GM19372 (cell line): ENCODE measurements around the gene MYDGF.

Experiments used
- ATAC-seq: cut with Tn5 transposase; IDR thresholded peaks from one replicate; pipeline ENCODE4 v1.9.1; 2021; ENCODE audit warnings: mild to moderate bottlenecking, low read depth, moderate library complexity; ENCODE audit not compliant: unreplicated experiment

MYDGF gene

DNA sequence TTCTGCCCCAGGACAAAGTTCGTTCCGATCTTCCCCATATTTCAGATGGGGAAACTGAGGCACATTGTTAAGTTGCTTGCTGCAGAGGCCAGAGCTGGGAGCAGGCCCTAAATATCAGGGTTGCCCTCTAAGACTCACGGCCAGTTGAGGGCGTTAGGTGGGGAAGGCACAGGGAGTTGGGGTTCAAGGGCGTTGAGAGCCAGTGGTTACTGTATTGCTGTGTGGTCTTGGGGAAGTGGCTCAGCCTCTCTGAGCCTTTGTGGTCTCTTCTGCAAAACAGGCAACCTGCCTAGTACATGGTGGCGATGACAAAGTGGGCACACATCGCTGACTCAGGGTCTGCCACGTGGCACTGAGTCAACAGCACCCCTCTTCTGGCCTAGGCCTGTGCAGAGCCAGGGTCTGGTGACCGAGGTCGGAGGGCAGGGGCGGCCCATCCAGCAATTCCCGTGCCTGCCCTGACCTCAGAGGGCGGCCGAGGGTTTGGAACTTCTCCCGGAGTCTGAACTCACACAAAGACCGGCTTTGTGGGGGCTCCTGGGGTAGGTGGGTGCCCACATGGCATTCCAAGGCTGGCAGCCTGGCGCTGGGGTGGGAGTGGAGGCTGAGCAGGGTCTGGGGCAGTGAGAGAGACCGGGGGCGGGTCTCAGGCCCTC, 20.6 kb downstream of the MYDGF start:
- no peak for ATAC-seq

DNA sequence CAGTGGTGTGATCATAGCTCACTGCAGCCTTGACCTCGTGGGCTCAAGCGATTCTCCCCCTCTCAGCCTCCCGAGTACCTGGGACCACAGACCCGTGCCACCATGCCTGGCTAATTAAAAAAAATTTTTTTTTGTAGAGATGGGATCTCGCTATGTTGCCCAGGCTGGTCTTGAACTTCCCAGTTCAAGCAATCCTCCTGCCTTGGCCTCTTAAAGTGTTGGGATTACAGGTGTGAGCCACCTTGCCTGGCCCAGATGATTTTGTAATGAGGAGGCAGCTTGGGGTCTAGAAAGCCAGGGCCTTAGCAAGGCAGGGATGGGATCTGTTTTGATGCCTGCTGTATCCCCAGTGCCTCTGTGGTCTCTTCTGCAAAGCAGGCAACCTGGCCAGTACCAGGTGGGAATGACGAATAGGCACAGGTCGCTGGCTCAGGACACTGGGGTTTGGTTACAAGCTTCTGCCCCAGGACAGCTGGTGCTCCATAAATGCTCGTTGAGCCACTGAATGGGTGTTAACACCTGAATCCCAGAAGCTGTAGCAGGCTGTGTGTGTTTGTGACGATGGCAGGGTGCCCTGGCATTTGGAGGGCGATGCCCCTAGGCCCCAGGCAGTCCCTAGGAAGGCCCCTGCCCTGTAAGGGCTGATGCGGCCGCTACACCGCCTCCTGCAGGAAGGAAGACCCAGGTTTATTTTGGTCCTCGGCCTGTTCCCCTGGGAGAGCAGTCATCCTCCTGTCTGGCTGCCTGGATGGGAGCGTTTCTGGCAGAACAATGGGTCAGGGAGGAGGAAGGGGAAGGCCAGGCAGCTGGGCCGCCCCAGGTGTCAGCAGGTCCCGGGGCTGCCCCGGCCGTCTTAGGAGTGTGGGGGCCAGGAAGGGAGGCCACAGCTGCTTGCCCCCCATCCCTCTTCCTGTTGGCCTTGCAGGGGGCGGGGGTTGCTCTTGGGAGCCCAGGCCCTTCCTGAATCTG, 22.2 kb downstream of the MYDGF start:
- no peak for ATAC-seq

DNA sequence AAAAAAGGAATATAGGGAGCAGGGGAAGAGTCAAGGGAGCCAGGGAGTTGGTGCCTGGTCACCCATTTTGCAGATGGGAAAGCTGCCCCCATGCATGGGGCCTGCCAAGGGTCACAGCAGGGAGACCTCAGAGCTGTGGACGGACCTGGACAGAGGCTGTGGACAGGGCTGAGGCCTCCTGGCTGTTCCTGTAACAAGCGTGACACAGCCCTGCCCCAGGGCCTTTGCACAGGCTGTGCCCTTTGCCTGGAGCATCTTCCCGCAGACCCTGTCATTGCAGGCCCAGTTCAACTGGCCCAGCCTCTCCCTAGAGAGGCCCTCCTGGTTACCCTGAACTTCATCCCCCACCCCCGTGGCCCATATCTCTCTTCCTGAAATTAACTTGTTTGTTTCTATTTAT, 24.4 kb downstream of the MYDGF start:
- no peak for ATAC-seq

DNA sequence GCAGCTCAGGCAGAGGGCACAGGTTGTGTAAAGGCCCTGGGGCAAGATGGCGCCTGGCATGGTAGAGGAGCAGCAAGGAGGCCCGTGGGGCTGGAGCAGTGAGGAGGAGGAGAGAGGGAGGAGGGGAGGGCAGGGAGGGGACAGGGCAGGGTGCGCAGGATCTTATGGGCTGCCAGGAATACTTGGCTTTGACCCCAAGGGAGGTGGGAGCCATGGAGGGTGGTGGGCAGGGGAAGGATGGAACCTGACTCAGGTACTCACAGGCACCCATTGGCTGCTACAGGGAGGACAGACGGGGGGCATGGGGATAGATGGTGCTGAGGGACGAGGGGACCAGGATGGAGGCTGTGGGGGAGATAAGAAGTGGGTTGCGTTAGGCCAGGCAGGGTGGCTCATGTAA, 27.5 kb downstream of the MYDGF start:
- no peak for ATAC-seq

DNA sequence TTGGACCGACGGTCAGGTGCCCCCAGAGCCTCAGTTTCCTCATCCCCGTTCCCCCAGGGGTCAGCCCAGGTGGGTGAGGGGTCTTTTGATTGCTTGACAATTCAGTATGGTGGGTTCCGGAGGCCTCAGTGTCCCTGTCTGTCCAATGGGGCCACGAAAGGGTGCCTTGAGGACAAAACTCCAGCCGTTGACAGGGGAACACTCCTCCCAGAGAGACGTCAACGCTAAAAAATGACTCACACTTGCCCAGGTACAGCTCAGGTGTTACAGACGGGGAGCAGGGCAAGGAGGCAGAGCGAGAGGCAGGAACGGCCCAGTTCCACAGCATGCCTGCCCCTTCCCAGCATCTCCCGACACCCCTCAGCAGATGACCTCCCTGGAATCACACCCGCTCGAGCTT, 29.0 kb downstream of the MYDGF start:
- ATAC-seq, result no peak

DNA sequence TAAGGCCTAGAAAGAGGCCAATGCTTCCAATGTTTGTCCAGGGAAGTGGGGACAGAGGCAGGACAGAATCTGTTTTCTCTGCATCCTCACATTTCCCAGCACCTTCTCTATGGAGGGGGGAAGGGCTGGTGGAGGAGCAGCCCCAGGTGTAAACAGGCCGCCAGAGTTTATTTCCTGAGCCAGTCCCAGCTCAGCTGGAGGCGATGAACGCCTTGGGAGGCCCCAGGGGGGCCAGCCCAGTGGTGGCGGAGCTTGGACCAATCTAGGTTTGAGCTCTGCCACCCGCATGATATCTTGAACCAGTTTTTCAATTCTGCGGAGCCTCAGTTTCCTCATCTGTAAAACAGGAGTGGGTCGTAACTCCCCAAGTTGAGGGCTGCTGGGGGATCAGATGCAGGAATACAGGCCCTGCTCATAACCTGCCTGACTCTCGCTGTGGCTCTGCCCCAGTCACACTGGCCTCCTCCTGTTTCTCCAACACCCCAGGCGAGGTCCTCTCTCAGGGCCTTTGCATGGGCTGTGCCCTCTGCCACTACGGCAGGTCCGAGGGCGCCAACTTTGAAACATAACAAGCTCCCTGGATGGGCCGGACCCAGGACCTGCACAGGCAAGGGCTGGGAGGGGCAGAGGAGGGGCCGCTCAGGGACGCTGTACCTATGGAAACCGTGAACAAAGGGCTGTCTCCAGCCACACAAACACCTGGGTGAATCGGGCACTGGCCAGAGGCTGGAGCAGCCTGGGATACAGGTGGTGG, 29.7 kb downstream of the MYDGF start:
- ATAC-seq, result no peak

DNA sequence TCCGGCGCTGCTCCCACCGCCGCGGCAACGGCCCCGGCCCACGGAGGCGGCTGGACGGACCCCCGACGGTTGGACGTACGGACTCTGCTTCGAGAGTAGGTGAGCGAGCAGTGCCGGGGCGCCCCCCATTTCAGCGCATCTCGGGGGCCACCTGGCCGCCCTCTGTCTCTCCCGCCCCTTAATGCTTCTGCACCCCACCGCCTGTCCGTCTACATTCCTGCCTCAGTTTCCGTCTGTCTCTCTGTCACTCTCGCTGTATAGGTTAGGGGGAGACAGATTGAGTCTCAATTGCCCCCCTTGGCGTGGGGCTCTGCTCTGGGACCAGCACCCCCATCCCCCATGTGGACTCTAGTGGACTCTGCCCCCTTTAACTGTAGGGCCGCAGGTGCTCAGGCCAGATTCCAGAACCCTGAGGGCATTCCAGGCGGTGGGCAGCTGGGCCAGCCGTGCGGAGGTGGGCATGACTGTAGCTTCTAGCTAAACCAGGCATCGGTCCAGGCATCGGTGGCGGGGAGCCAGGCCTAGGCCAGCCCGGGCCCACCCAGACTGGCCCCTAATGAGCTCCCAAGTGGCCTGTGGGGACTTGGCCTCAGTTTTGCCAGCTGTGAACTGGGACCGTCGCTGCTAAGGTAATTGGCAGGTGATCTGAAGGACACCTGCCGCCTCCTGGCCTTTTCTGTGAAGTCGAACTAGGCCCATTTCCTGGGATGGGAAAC, 30.5 kb downstream of the MYDGF start:
- peak; percentile 7 for ATAC-seq

DNA sequence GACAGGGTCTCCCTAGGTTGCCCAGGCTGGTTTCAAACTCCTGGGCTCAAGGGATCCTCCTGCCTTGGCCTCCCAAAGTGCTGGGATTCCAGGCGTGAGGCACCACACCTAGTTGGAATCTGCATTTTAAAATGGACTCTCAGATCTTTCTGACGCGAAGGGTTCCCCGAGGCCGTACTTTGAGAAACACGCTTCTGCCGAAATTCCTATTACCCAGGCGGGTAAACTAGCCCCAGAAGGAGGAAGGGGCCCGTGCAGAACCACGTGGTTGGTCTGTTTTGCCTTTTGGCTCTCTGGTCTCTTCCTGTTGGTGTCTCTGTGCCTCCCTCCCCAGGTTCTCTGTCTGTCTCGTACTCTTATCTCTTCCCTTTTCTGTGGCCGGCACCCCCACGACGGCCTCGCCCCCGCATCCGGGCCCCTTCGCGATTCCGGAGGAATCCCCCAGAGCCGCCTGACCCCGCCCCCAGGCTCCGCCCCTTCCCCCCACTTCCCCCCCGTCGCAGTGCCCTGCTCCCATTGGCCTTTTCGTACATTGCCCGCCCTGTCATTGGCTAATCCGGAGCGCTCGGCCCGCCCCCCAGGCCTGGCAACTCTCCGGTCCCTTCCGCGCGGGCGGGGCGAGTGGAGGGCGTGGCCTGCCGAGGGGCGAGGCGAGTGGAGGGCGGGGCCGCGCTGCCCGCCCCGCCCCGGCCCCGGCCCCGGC, 31.2 kb downstream of the MYDGF start, which contains the start of gene TNFAIP8L1:
TSS of gene TNFAIP8L1 (plus strand) at position 689 of the 703 bp plus-strand sequence. CDS start 12,354 bp downstream, outside the sequence.
- peak; percentile 81 for ATAC-seq

DNA sequence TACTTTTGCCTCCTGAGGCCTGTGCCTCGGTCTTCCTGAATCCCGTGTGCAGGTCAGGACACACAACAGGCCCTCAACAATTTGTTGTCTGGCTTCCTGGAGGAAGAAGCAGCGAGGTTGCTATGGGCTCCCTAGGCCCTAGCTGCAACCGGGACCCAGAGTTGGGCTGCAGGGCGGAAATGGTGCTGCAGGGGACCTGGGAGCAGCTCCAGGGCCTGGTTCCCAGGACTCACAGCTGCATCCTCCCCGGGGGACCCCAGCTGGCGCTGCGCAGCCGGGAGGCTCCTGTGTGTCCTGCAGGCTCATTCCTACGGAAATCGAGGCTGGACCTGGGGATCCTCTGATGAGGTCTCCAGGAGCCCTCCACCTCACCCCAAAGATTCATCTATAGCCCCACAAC, 31.8 kb downstream of the MYDGF start:
- no peak for ATAC-seq

DNA sequence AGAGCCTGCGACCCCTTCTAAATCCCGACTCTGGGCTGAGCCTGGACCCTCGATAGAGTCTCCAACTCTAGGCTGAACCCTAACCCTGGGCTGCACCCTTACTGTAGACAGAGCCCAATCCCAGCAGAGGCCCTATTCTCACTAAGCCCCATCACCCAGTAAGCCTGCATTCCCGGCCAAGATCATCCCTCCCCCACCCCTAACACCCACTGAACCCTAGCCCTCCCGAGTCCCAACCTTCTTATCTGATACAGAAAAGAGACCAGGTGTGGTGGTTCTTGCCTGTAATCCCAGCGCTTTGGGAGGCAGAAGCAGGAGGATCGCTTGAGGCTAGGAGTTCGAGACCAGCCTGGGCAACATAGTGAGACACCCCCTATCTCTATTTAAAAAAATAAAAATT, 33.4 kb downstream of the MYDGF start:
- no peak for ATAC-seq

DNA sequence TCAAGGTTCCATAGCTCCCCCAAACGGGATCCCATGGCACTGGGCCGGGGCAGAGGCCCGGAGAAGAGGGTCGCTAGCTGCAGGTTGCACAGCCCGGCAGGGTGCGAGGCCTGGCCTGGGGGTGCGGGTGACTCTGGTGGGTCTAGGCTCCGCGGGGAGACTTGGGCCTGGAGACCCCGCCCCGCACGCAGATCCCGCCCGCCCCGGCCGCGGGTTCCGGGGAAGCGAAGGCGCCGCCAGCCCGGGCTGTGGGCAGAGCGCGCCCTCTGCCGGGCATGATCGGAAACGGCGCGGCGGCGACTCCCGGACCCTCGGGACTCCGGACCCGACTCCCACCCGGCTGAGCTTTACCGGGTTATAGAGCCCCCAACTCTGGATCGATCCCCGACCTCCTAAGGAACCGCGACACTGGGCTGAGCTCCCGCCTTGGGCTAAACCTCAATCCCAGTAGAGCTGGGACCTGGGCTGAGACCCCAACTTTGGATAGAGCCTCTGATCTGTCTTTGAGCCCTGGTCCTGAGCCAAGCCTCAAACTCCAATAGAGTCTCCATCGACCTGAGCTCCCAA, 33.9 kb downstream of the MYDGF start:
- ATAC-seq, result no peak

DNA sequence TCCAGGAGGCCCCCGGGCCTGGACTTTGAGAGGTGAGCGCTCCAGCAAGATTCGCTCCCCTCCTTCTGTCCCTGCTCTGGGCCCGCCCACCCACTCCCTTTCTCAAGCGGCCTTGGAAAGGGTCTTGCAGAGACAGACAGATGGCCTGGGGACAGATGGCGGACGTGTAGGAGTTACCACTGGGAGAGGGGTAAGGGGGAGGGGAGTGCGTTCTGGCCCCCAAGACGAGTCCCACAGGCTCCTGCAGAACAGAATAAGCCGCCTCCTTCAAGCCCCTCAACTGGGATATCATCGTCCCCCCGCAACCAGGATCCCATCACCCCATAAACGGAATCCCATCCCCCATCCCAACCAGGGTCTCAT, 34.4 kb downstream of the MYDGF start:
- ATAC-seq, result no peak

DNA sequence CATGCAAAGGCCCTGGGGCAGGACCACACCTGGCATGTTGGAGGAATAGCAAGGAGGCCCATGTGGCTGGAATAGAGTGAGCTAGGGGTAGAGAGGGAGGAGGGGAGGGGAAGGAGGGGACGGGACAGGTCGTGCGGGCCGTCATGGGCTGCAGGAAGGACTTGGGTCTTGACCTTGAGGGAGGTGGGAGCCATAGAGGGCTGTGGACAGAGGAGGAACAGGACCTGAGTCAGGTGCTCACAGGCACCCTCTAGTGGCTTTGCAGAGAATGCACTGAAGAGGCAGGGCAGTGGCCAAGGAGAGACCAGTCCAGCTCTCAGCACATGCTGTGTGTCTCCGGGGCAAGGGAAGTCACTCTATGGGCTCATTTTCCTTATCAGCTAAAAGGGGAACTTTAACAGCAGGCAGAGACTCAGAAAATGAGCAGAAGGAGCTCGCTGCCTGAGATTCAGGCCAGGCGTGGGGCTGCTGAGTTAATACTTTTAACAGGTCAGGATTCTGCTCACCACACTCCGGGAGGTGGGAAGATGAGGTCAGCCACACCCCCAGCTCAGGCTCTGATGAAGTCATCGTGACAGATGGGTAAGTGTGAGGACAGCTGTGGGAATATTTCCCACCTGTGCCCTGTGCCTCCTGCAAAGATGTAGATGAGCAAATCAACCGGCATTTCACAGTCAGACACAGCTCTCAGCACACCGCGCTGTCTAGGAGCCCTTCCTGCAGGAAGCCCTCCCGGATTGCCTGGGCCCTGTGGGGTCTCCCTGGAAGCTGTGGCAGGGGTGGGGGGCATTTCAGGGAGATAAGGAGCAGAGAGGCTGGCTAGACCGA, 36.8 kb downstream of the MYDGF start:
- ATAC-seq, result no peak

DNA sequence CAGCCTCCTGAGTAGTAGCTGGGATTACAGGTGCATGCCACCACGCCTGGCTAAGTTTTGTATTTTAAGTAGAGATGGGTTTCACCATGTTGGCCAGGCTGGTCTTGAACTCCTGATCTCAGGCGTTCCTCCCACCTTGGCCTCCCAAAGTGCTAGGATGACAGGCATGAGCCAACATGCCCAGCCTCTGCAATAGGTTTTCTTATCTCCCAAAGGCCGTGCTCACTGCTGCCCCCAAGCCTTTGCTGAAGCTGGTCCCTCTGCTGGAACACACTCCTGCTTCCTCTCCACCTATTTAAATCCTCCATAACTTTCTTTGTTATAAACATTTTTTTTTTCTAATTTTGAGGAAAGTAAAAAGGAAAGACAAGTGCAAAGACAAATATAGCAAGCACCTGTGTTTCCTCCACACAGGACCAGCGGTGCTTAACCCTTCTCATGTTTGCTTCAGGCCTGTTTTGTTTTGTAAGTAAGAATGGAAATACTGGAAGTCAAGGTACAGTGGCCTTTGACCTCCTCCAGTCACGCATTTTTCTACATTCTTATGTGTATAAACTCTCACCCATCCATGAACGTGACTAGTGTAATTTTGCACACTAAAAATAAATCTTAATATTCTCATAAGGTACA, 45.3 kb downstream of the MYDGF start:
- no peak for ATAC-seq

DNA sequence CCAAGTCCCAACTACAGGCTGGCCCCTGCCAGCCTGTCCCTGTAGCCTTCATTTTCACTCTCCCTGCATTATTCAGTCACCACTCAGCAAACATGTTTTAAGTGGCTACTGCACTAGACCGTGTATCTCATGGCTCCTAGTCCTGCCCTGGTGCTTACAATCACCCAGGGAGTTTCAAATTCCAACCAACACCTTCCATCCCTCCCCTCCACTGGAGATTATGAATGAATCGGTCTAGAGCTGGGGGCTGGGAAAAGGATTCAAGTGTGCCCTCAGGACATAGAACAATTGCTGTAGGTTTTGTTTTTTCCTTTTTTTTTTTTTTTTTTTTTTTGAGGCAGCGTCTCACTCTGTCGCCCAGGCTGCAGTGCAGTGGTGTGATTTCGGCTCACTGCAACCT, 45.8 kb downstream of the MYDGF start:
- no peak for ATAC-seq

DNA sequence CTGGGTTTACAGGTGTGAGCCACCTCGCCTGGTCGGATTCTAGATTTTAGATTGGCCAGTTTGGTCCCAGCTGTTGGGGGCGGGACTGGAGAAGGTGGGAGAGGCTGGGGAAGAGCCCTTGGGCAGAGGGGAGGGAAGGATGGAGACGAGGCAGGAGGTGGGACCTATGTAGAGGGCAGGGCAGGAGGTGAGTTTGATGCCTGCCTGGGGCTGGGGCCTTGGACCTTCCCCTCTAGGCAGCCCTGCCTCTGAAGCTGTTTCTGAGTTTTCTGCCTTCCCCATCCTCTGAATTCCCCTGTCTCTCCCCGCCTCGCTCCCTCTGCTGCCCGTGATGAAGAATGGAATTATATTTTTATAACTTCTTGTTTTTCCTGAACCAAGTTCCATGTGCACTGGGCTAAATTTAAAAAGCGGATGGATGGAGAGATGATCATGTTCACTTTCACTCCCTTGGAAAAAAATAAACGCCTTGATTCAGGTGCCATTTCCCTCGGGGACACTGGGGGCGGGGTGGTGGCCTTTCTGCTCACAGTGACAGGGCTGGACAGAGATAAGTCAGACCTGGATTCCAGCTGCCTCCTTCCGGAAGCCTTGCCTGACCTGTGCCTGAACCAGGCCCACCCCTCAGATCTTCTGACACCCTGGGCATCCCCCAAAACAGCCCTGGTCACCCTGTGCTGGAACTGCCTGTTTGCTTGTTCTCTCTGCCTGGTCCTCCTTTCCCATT, 47.3 kb downstream of the MYDGF start:
- ATAC-seq, result no peak

DNA sequence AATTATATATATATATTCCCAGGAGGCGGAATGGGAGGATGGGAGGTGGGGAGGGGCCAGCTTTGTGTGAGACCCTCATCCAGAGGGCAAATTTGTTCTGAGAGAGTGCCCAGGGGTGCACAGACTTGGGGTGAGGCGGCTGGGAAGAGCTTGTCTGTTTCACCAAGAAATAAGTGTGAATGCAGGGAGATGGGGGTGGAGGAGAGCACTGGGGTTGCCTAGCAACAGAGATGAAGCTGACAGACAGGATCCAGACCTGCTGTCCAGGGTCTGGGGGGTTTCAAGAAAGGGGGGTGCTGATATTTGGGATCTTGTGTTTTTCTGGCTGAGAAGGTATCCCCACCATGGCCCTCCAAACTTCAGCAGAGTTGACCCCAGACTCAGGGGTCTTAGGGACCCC, 49.5 kb downstream of the MYDGF start:
- no peak for ATAC-seq
